Right lobe of liver (tissue), 4 donors: Measurements from ENCODE around the gene COL18A1.

Experiments used
- CTCF ChIP-seq, 4 donors: fragments of 200-600 bp in 3 of 4; fragments of 450-650 bp in 1 of 4; IDR thresholded peaks; one replicate each; pipeline versions ENCODE4 v1.5.1 to v1.8.0; 2016 to 2022; ENCODE audit warnings: antibody characterized with exemption in 4 of 4, mild to moderate bottlenecking in 2 of 4
- POLR2A ChIP-seq: fragments of 450-650 bp; IDR thresholded peaks from one replicate; pipeline ENCODE4 v1.6.1; 2017; ENCODE audit warnings: antibody characterized with exemption, mild to moderate bottlenecking
- donor health status: DM: no; HTN: no; CAD: no.
- donor health status: DM: no; HTN: no; CAD: no.
- donor health status: DM: no; HTN: yes; CAD: no.

- TF ChIP-seq CTCF (IDR thresholded peaks at IDR 0.05) (no peak), POLR2A (no peak)
Observed at GRCh38 chr21:45401054-45401518, 3.9 kb upstream of the COL18A1 start.
